ENCODE data around the gene HLA-A.

The HLA-A gene

DNA sequence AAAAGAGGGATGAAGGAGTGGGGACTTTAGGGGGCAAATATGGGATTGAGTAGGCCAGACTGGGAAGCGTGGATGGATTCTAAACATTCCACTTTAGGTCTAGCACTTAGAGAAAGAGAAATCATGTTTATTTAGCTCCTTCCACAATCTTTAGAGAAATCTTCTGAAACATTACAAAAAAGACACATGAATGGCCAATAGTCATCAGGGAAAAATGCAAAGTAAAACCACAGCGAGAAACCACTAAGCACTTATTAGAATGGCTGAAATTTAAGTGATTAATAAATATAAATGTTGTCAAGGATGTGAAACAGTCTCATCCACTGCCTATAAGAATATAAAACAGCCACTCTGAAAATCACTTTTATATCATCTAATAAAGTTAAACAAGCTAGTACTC, 46.9 kb downstream of the HLA-A start:
- TF ChIP-seq ZFX (IDR thresholded peaks at IDR 0.05; ENCODE audit: borderline replicate concordance) = no peak
- TF ChIP-seq CTCF (IDR thresholded peaks at IDR 0.05) = no peak

DNA sequence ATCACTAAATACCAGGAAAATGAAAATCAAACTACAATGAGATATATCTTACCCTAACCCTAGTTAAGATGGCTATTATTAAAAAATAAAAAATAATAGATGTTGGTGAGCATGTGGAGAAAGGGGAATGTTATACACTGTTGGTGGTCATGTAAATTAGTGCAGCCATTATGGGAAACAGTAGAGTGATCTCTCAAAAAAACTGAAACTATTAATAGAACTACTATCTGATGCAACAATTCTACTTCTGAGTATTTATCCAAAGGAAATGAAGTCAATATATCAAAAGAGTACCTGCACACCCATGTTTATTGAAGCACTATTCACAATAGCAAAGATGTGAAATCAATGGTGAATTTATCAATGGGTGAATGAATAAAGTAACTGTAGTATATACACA, 48.6 kb downstream of the HLA-A start:
- TF ChIP-seq ZFX (IDR thresholded peaks at IDR 0.05; ENCODE audit: borderline replicate concordance) = no peak
- no peak overlapping the region for H3K27ac ChIP-seq

More for the DNA sequence above, 46.9 kb downstream of the HLA-A start:
- H3K27ac ChIP-seq = no peak overlapping the region

GRCh38 chr6:29992807-29993206, 50.5 kb downstream of the HLA-A start:
- no peak for TF ChIP-seq ZFX (IDR thresholded peaks at IDR 0.05; ENCODE audit: borderline replicate concordance)
- TF ChIP-seq CTCF (IDR thresholded peaks at IDR 0.05) = no peak
- H3K27ac ChIP-seq = no peak overlapping the region

GRCh38 chr6:29994826-29995225, 52.5 kb downstream of the HLA-A start:
- TF ChIP-seq CTCF (IDR thresholded peaks at IDR 0.05) (no peak), ZFX (IDR thresholded peaks at IDR 0.05; ENCODE audit: borderline replicate concordance) (no peak)
- H3K27ac ChIP-seq = no peak overlapping the region

GRCh38 chr6:29995340-29995777, 53.0 kb downstream of the HLA-A start:
- TF ChIP-seq ZFX (IDR thresholded peaks at IDR 0.05; ENCODE audit: borderline replicate concordance) (no peak), CTCF (IDR thresholded peaks at IDR 0.05) (no peak)
- H3K27ac ChIP-seq = no peak overlapping the region

Data from 22Rv1 (cell line).